HEK293 (cell line): ENCODE results near the gene EMC9.

Experiments used
- CTCF ChIA-PET: fragments of 350-600 bp; formaldehyde crosslinking; extraction: SDS; loops from one replicate; lab custom pipeline; 2021; ENCODE audit warnings: antibody characterized with exemption; lab: Yijun Ruan, JAX
- POLR2A ChIA-PET: fragments of 300-600 bp; formaldehyde crosslinking; extraction: SDS; loops from one replicate; lab custom pipeline; 2020; ENCODE audit warnings: antibody characterized with exemption, inconsistent platforms; lab: Yijun Ruan, JAX
- H3K27ac ChIP-seq: fragments of 200-500 bp; sonication (Bioruptor generic); 2 replicates; pipeline ENCODE4 v1.5.1; 2014; ENCODE audit warnings: low read depth, low read length, control low read depth, inconsistent platforms; ENCODE audit errors: extremely low read depth
- H3K36me3 ChIP-seq, 2 experiments: fragments of 200-500 bp in 1 of 2; sonication (Bioruptor generic) in 1 of 2; 1 replicate in 1 of 2; 2 replicates in 1 of 2; pipeline ENCODE4 v1.5.1; 2014 to 2017; ENCODE audit warnings: inconsistent platforms in 2 of 2, low read length in 2 of 2; ENCODE audit not compliant: control insufficient read depth in 2 of 2, insufficient read depth in 1 of 2
- H3K4me1 ChIP-seq: fragments of 200-500 bp; sonication (Bioruptor generic); 2 replicates; pipeline ENCODE4 v1.5.1; 2014; ENCODE audit warnings: mild to moderate bottlenecking, low read length, inconsistent platforms; ENCODE audit not compliant: control insufficient read depth, insufficient read depth
- H3K4me3 ChIP-seq: 2 replicates; pipeline ENCODE4 v1.5.1; 2011; ENCODE audit warnings: low read depth, mild to moderate bottlenecking, control low read depth, low read length, moderate library complexity
- H3K9me3 ChIP-seq: fragments of 200-500 bp; sonication (Bioruptor generic); 2 replicates; pipeline ENCODE4 v1.5.1; 2014; ENCODE audit warnings: low read depth, low read length, inconsistent platforms; ENCODE audit not compliant: control insufficient read depth, insufficient read depth
- KLF1 ChIP-seq: fragments of 450-650 bp; formaldehyde crosslinking; IDR thresholded peaks from 2 replicates; pipeline ENCODE4 v1.5.1; 2016; ENCODE audit warnings: missing biosample characterization, missing genetic modification characterization
- PRDM2 ChIP-seq: fragments of 450-650 bp; formaldehyde crosslinking; IDR thresholded peaks from 2 replicates; pipeline ENCODE4 v1.5.1; 2016; ENCODE audit warnings: missing biosample characterization, missing genetic modification characterization, borderline replicate concordance
- TSHZ1 ChIP-seq: fragments of 450-650 bp; formaldehyde crosslinking; IDR thresholded peaks from 2 replicates; pipeline ENCODE4 v1.5.1; 2016; ENCODE audit warnings: missing biosample characterization, missing genetic modification characterization, borderline replicate concordance
- YY1 ChIP-seq: fragments of 450-650 bp; formaldehyde crosslinking; IDR thresholded peaks from 2 replicates; pipeline ENCODE4 v1.5.1; 2018; ENCODE audit warnings: missing biosample characterization, missing genetic modification characterization
- ZNF121 ChIP-seq: fragments of 450-650 bp; formaldehyde crosslinking; IDR thresholded peaks from 2 replicates; pipeline ENCODE4 v1.5.1; 2016; ENCODE audit warnings: missing biosample characterization, missing genetic modification characterization
- ZNF16 ChIP-seq: fragments of 450-650 bp; formaldehyde crosslinking; IDR thresholded peaks from 2 replicates; pipeline ENCODE4 v1.5.1; 2016; ENCODE audit warnings: low read depth, missing biosample characterization, missing genetic modification characterization
- ZNF169 ChIP-seq: fragments of 450-650 bp; formaldehyde crosslinking; IDR thresholded peaks from 2 replicates; pipeline ENCODE4 v1.5.1; 2016; ENCODE audit warnings: missing biosample characterization, missing genetic modification characterization
- ZNF184 ChIP-seq: fragments of 450-650 bp; IDR thresholded peaks from 2 replicates; pipeline ENCODE4 v1.5.1; 2018; ENCODE audit warnings: missing biosample characterization, mild to moderate bottlenecking, missing genetic modification characterization
- ZNF2 ChIP-seq: fragments of 450-650 bp; formaldehyde crosslinking; IDR thresholded peaks from 2 replicates; pipeline ENCODE4 v1.5.1; 2016; ENCODE audit warnings: missing biosample characterization, missing genetic modification characterization
- ZNF426 ChIP-seq: fragments of 450-650 bp; formaldehyde crosslinking; IDR thresholded peaks from 2 replicates; pipeline ENCODE4 v1.5.1; 2017; ENCODE audit warnings: missing biosample characterization, missing genetic modification characterization, mild to moderate bottlenecking, inconsistent platforms, moderate library complexity
- ZNF600 ChIP-seq: fragments of 450-650 bp; formaldehyde crosslinking; IDR thresholded peaks from 2 replicates; pipeline ENCODE4 v1.5.1; 2016; ENCODE audit warnings: missing biosample characterization, missing genetic modification characterization
- ZNF645 ChIP-seq: fragments of 450-650 bp; formaldehyde crosslinking; IDR thresholded peaks from 2 replicates; pipeline ENCODE4; 2016; ENCODE audit warnings: missing biosample characterization, missing genetic modification characterization
- ZNF777 ChIP-seq: fragments of 450-650 bp; formaldehyde crosslinking; IDR thresholded peaks from 2 replicates; pipeline ENCODE4 v1.5.1; 2017; ENCODE audit warnings: missing biosample characterization, missing genetic modification characterization, borderline replicate concordance
- ZNF791 ChIP-seq: fragments of 450-650 bp; formaldehyde crosslinking; IDR thresholded peaks from 2 replicates; pipeline ENCODE4 v1.5.1; 2016; ENCODE audit warnings: missing biosample characterization, missing genetic modification characterization
- ZXDB ChIP-seq: fragments of 450-650 bp; formaldehyde crosslinking; IDR thresholded peaks from 2 replicates; pipeline ENCODE4 v1.5.1; 2016; ENCODE audit warnings: missing biosample characterization, missing genetic modification characterization
- TF ChIP-seq, protein P1 (sequence below): IDR thresholded peaks from 2 replicates; pipeline ENCODE4 v1.6.1; 2011; ENCODE audit warnings: mild to moderate bottlenecking, low read depth, low read length, borderline replicate concordance
- TF ChIP-seq, protein P2 (sequence below): fragments of 450-650 bp; formaldehyde crosslinking; IDR thresholded peaks from 2 replicates; pipeline ENCODE4 v1.5.1; 2016; ENCODE audit warnings: missing biosample characterization, missing genetic modification characterization
- TF ChIP-seq, protein P3 (sequence below): fragments of 450-650 bp; formaldehyde crosslinking; IDR thresholded peaks from 2 replicates; pipeline ENCODE4 v1.5.1; 2017; ENCODE audit warnings: missing biosample characterization, missing genetic modification characterization

EMC9 gene

DNA sequence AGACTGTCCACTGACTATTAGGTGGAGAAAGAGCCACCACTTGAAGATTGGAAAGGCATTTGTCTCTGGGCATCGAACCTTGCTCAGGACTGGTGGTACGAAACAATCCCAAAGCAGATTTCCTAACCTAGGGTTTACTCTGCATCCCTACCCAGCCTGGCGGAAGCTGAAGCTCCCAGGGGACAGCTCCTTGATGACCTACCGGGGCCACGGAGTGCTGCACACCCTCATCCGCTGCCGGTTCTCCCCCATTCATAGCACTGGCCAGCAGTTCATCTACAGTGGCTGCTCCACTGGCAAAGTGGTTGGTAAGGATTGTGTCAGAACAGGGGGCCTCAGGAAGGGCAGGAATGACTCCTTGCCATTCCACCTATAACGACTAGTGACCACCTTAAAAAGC, 20.2 kb downstream of the EMC9 start:
- Histone ChIP-seq H3K9me3 (no peaks in the 10 kb centered on the region), H3K4me3 (no peak overlapping the region), H3K4me1 (no peaks in the 10 kb centered on the region), H3K27ac (no peak overlapping the region), H3K36me3 (peaks cover 10 to 70% of the 10 kb centered on the region in 2 experiments; a peak in 2 of 3 replicates)
- no peak for TF ChIP-seq ZNF791 (tag by site-specific recombination)
- TF ChIP-seq, protein P1, sequence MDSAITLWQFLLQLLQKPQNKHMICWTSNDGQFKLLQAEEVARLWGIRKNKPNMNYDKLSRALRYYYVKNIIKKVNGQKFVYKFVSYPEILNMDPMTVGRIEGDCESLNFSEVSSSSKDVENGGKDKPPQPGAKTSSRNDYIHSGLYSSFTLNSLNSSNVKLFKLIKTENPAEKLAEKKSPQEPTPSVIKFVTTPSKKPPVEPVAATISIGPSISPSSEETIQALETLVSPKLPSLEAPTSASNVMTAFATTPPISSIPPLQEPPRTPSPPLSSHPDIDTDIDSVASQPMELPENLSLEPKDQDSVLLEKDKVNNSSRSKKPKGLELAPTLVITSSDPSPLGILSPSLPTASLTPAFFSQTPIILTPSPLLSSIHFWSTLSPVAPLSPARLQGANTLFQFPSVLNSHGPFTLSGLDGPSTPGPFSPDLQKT: no peak
- TF ChIP-seq ZNF2 (tag by site-specific recombination): no peak
- no peak for TF ChIP-seq ZNF169
- TF ChIP-seq YY1 (tag by site-specific recombination): no peak
- TF ChIP-seq TSHZ1: no peak
- TF ChIP-seq ZNF121 (tag by site-specific recombination): no peak
- TF ChIP-seq ZNF184: no peak
- TF ChIP-seq KLF1 (tag by site-specific recombination): no peak
- TF ChIP-seq ZNF426 (tag by site-specific recombination): no peak
- ChIA-PET POLR2A (interaction anchor here (8.3 kb wide), 1 partner anchor 17 kb away, joined by 163 read pairs; the partner anchor contains the start of genes EMC9 and PSME1), CTCF (interaction anchor here (1.4 kb wide), 1 partner anchor 31 kb away, joined by 3 read pairs; no protein-coding TSS in a partner anchor)

DNA sequence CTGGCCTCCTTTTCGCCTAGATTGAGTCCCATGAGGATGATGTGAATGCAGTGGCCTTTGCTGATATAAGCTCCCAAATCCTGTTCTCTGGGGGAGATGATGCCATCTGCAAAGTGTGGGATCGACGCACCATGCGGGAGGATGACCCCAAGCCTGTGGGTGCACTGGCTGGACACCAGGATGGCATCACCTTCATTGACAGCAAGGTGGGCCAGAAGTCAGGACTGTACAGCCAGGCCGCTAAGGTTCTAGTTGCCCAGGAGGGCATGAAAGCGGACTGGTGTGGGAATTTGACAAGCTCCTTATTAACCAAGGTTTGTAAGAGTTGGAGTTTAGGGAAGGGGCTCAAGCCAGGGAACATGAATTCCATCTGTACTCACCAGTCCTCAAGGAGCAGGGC, 21.7 kb downstream of the EMC9 start:
- ChIA-PET POLR2A (interaction anchor here (8.3 kb wide), 1 partner anchor 19 kb away, joined by 163 read pairs; the partner anchor contains the start of genes EMC9 and PSME1), CTCF (interaction anchor here (1.5 kb wide), 1 partner anchor 10 kb away, joined by 8 read pairs; no protein-coding TSS in a partner anchor)
- no peak overlapping the region for H3K4me3 ChIP-seq
- H3K36me3 ChIP-seq: peaks cover 10 to 70% of the 10 kb centered on the region in 2 experiments; a peak in 2 of 3 replicates
- H3K9me3 ChIP-seq: no peaks in the 10 kb centered on the region
- H3K4me1 ChIP-seq: no peaks in the 10 kb centered on the region
- H3K27ac ChIP-seq: no peak overlapping the region
- TF ChIP-seq ZNF645 (tag by site-specific recombination) (no peak), ZXDB (no peak), ZNF777 (tag by site-specific recombination) (no peak), ZNF600 (tag by site-specific recombination) (no peak), ZNF2 (tag by site-specific recombination) (no peak), PRDM2 (no peak), ZNF16 (no peak)
- TF ChIP-seq, protein P2, sequence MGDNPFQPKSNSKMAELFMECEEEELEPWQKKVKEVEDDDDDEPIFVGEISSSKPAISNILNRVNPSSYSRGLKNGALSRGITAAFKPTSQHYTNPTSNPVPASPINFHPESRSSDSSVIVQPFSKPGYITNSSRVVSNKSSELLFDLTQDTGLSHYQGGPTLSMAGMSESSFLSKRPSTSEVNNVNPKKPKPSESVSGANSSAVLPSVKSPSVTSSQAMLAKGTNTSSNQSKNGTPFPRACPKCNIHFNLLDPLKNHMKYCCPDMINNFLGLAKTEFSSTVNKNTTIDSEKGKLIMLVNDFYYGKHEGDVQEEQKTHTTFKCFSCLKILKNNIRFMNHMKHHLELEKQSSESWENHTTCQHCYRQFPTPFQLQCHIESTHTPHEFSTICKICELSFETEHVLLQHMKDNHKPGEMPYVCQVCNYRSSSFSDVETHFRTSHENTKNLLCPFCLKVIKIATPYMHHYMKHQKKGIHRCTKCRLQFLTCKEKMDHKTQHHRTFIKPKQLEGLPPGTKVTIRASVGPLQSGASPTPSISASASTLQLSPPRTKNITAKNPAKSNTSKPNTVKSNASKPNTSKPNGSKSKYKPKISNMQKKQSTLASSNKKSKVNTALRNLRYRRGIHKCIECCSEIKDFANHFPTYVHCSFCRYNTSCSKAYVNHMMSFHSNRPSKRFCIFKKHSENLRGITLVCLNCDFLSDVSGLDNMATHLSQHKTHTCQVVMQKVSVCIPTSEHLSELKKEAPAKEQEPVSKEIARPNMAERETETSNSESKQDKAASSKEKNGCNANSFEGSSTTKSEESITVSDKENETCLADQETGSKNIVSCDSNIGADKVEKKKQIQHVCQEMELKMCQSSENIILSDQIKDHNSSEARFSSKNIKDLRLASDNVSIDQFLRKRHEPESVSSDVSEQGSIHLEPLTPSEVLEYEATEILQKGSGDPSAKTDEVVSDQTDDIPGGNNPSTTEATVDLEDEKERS (tag by site-specific recombination): no peak
- TF ChIP-seq, protein P3, sequence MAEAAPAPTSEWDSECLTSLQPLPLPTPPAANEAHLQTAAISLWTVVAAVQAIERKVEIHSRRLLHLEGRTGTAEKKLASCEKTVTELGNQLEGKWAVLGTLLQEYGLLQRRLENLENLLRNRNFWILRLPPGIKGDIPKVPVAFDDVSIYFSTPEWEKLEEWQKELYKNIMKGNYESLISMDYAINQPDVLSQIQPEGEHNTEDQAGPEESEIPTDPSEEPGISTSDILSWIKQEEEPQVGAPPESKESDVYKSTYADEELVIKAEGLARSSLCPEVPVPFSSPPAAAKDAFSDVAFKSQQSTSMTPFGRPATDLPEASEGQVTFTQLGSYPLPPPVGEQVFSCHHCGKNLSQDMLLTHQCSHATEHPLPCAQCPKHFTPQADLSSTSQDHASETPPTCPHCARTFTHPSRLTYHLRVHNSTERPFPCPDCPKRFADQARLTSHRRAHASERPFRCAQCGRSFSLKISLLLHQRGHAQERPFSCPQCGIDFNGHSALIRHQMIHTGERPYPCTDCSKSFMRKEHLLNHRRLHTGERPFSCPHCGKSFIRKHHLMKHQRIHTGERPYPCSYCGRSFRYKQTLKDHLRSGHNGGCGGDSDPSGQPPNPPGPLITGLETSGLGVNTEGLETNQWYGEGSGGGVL (tag by site-specific recombination): no peak
